Measurements from ENCODE around the gene LRIT2.

Gene LRIT2

DNA sequence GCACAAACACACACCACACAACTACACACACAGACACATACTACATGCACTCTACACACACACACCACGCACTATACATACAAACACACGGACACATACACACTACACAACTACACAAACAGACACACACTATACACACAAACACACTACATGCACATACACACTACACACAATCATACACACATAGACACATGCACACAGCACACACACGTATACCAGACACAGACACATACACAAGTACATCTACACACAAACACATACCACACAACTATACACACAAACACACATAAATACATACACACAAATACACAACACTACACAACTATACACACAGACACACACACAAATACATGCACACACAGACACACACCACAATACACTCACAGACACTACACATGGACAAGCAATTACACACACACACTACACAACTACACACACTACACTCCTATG lies 47.2 kb downstream of the LRIT2 start:
- Histone ChIP-seq H3K9me3 (ENCODE audit: insufficient read depth, low read length) (no peaks in the 10 kb centered on the region), H3K4me1 (ENCODE audit: low read length) (peaks cover 35% of the 10 kb centered on the region), H3K4me3 (ENCODE audit: low read length) (no peak overlapping the region), H4K20me1 (ENCODE audit: insufficient read depth, low read length) (no peaks in the 10 kb centered on the region), H3K36me3 (replicated peaks; ENCODE audit: low read depth, low read length) (no peaks in the 10 kb centered on the region), H3K79me2 (ENCODE audit: low read length) (peaks cover 3% of the 10 kb centered on the region; the same call in 1 of the 2 replicates), H3K4me2 (ENCODE audit: low read length) (peak overlapping the region; percentile 23), H3K9ac (ENCODE audit: low read length) (peak overlapping the region; percentile 28; the same call in 1 of the 2 replicates), H3K27ac (ENCODE audit: low read length) (peak overlapping the region; percentile 26; the same call in 1 of the 2 replicates), H3K27me3 (ENCODE audit: low read depth, low read length) (no peaks in the 10 kb centered on the region), H2AFZ (ENCODE audit: low read depth, low read length) (no peak overlapping the region)
- TF ChIP-seq EZH2phosphoT487 (IDR thresholded peaks at IDR 0.05; ENCODE audit: low read depth), result no peak
- TF ChIP-seq, protein P1, sequence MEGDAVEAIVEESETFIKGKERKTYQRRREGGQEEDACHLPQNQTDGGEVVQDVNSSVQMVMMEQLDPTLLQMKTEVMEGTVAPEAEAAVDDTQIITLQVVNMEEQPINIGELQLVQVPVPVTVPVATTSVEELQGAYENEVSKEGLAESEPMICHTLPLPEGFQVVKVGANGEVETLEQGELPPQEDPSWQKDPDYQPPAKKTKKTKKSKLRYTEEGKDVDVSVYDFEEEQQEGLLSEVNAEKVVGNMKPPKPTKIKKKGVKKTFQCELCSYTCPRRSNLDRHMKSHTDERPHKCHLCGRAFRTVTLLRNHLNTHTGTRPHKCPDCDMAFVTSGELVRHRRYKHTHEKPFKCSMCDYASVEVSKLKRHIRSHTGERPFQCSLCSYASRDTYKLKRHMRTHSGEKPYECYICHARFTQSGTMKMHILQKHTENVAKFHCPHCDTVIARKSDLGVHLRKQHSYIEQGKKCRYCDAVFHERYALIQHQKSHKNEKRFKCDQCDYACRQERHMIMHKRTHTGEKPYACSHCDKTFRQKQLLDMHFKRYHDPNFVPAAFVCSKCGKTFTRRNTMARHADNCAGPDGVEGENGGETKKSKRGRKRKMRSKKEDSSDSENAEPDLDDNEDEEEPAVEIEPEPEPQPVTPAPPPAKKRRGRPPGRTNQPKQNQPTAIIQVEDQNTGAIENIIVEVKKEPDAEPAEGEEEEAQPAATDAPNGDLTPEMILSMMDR (IDR thresholded peaks at IDR 0.05; ENCODE audit: low read depth, low read length), result no peak

DNA sequence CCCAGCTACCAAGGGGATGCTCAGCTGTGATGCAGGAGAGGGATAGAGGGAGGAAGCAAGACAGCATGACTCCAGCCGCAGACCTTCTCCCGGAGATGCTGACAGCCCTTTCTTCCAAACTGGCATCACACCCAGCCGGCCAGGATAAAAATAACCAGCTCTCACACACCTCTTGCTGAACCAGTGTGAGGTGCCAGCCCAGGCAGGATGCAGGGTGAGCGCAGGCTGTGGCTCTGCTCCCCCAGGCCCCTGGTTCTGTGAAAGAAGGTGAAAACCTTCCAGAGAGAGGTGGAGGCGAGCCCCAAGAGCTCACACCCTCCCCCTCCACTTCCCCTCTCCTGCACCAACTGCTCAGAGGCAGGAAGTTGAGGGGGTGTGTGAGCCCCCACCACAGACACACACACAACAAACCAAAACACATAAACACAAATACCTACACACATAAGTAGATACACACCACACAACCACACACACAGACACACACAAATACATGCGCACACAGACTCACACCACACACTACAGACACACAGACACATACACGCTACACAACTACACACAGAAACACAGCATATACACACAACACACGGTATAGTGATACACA lies 47.7 kb downstream of the LRIT2 start:
- peak overlapping the region; percentile 26 for H3K27ac ChIP-seq (ENCODE audit: low read length)
- no peaks in the 10 kb centered on the region for H4K20me1 ChIP-seq (ENCODE audit: insufficient read depth, low read length)
- no peak overlapping the region for H3K4me3 ChIP-seq (ENCODE audit: low read length)
- TF ChIP-seq, protein P1 (IDR thresholded peaks at IDR 0.05; ENCODE audit: low read depth, low read length), result no peak
- TF ChIP-seq EZH2phosphoT487 (IDR thresholded peaks at IDR 0.05; ENCODE audit: low read depth), result no peak
- H3K79me2 ChIP-seq (ENCODE audit: low read length), result peaks cover 8% of the 10 kb centered on the region
- no peaks in the 10 kb centered on the region for H3K36me3 ChIP-seq (replicated peaks; ENCODE audit: low read depth, low read length)
- H3K9me3 ChIP-seq (ENCODE audit: insufficient read depth, low read length), result no peaks in the 10 kb centered on the region
- H3K9ac ChIP-seq (ENCODE audit: low read length), result peak overlapping the region; percentile 28; the same call in 1 of the 2 replicates
- H3K4me1 ChIP-seq (ENCODE audit: low read length), result peaks cover 40% of the 10 kb centered on the region
- H2AFZ ChIP-seq (ENCODE audit: low read depth, low read length), result peak overlapping the region; percentile 54; the same call in 1 of the 2 replicates
- no peaks in the 10 kb centered on the region for H3K27me3 ChIP-seq (ENCODE audit: low read depth, low read length)
- H3K4me2 ChIP-seq (ENCODE audit: low read length), result peak overlapping the region; percentile 23

DNA sequence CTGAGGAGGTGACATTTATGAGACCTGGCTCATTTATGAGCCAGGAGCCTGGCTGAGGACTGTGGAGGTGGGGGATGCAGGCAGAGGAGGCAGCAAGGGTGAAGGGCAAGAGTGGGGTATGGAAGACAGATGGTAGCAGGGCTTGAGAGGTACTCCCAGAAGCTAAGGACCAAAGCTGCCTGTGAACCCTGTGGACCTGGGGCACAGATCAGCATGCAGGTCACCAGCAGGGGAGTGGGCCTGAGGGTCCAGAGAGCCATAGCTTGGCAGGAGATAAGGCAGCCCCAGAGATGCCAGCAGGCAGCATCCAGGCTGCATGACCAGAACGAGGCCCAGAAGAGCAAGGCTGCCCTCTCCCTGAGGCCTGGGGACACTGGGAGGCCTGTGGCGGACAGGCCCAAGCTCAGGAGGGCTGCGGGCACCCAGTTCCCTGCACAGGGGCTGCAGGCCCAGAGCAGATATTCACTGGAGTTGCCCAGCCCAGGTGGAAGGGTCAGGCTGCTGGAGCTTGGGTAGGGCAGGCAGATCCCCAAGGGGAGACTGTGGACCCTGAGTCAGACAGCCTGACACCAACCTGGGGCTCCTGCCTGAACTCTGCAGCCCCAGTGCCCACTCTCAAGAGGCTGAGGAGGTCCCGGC lies 48.4 kb downstream of the LRIT2 start:
- Histone ChIP-seq H2AFZ (ENCODE audit: low read depth, low read length) (no peak overlapping the region), H3K9ac (ENCODE audit: low read length) (no peak overlapping the region), H3K9me3 (ENCODE audit: insufficient read depth, low read length) (no peaks in the 10 kb centered on the region), H3K27ac (ENCODE audit: low read length) (no peak overlapping the region), H3K27me3 (ENCODE audit: low read depth, low read length) (no peaks in the 10 kb centered on the region), H3K4me1 (ENCODE audit: low read length) (peaks cover 45% of the 10 kb centered on the region), H3K79me2 (ENCODE audit: low read length) (peaks cover 12% of the 10 kb centered on the region), H3K4me2 (ENCODE audit: low read length) (no peak overlapping the region), H3K36me3 (replicated peaks; ENCODE audit: low read depth, low read length) (no peaks in the 10 kb centered on the region), H4K20me1 (ENCODE audit: insufficient read depth, low read length) (no peaks in the 10 kb centered on the region), H3K4me3 (ENCODE audit: low read length) (no peak overlapping the region)
- TF ChIP-seq, protein P1 (IDR thresholded peaks at IDR 0.05; ENCODE audit: low read depth, low read length), result no peak
- no peak for TF ChIP-seq EZH2phosphoT487 (IDR thresholded peaks at IDR 0.05; ENCODE audit: low read depth)

DNA sequence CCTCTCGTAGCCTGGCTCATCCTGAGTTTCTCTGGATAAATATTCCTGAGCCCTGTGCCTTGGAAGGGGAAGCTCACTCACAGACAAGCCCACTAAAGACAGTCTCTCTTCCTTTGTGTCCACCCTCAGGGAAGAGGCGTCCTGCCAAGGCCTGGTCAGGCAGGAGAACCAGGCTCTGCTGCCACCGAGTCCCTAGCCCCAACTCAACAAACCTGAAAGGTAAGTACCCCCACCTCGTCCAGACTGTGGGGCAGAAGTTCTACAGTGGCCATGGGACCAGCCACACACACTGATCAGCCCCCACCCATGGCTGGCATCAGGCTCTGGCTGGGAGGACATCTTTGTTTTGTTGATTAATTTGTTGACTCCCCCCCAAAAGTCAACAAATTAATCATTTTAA lies 49.0 kb downstream of the LRIT2 start:
- Histone ChIP-seq H3K27ac (ENCODE audit: low read length) (no peak overlapping the region), H2AFZ (ENCODE audit: low read depth, low read length) (no peak overlapping the region), H3K27me3 (ENCODE audit: low read depth, low read length) (no peaks in the 10 kb centered on the region), H4K20me1 (ENCODE audit: insufficient read depth, low read length) (no peaks in the 10 kb centered on the region), H3K36me3 (replicated peaks; ENCODE audit: low read depth, low read length) (no peaks in the 10 kb centered on the region), H3K4me2 (ENCODE audit: low read length) (no peak overlapping the region), H3K4me3 (ENCODE audit: low read length) (no peak overlapping the region), H3K4me1 (ENCODE audit: low read length) (peaks cover 45% of the 10 kb centered on the region), H3K9ac (ENCODE audit: low read length) (no peak overlapping the region), H3K79me2 (ENCODE audit: low read length) (peaks cover 18% of the 10 kb centered on the region), H3K9me3 (ENCODE audit: insufficient read depth, low read length) (no peaks in the 10 kb centered on the region)
- TF ChIP-seq, protein P1 (IDR thresholded peaks at IDR 0.05; ENCODE audit: low read depth, low read length), result no peak
- TF ChIP-seq EZH2phosphoT487 (IDR thresholded peaks at IDR 0.05; ENCODE audit: low read depth), result no peak

Measured in OCI-LY3 (cell line).